Testis (tissue), 3 donors: Measurements from ENCODE around the gene CFAP20. TPM values are rescaled to one million over a fixed set of nuclear protein-coding genes. Genes with fewer than 3 reads are reported as not detected.
"Not testable (repeated sequence)": the region's sequence is repeated elsewhere in the genome, so short reads cannot be mapped to it uniquely, and the experiment has no call there.

Experiments
- DNase-seq: peaks from one replicate; pipeline ENCODE4 v3.0.0-alpha.2; 2019
- H3K27ac ChIP-seq, 2 donors: fragments of 200-600 bp; sonication (generic); one replicate each; pipeline ENCODE4 v1.5.1; 2019
- H3K27me3 ChIP-seq: fragments of 200-600 bp; sonication (generic); one replicate; pipeline ENCODE4 v1.5.1; 2019
- H3K36me3 ChIP-seq: fragments of 200-600 bp; sonication (generic); one replicate; pipeline ENCODE4 v1.5.1; 2017; ENCODE audit warnings: low read depth; ENCODE audit errors: missing control alignments
- H3K4me1 ChIP-seq: fragments of 200-600 bp; sonication (generic); one replicate; pipeline ENCODE4 v1.5.1; 2019
- H3K4me3 ChIP-seq, 2 donors: fragments of 200-600 bp; sonication (generic); one replicate each; pipeline ENCODE4 v1.5.1; 2017 to 2019
- H3K9me3 ChIP-seq: fragments of 200-600 bp; sonication (generic); one replicate; pipeline ENCODE4 v1.5.1; 2017
- CTCF ChIP-seq, 3 experiments: fragments of 450-650 bp in 2 of 3; fragments of 200-600 bp in 1 of 3; sonication (generic) in 1 of 3; IDR thresholded peaks; one replicate each; pipeline ENCODE4 v1.5.1; 2016 to 2019; ENCODE audit warnings: antibody characterized with exemption in 3 of 3, mild to moderate bottlenecking in 2 of 3, moderate library complexity in 1 of 3
- POLR2A ChIP-seq: fragments of 450-650 bp; IDR thresholded peaks from one replicate; pipeline ENCODE4 v1.6.1; 2017; ENCODE audit warnings: antibody characterized with exemption, mild to moderate bottlenecking, moderate library complexity
- WGBS, 2 donors: methylation state at CpG; one replicate each; pipeline ENCODE4 v1.1.5; 2018; 5-methylcytosine and 5-hydroxymethylcytosine counted together
- intact Hi-C: fragments of 100-400 bp; cut with DNase I; formaldehyde crosslinking; loops from one replicate; pipeline ENCODE4 v1.15.1; 2023; ENCODE audit warnings: low total_unique reads
- polyA plus RNA-seq: library from polyadenylated mRNA; stranded (reverse); fragments of 350-450 nt; fragmentation: Illumina TruSeq; extraction: RNeasy Lipid Tissue Mini Kit (QIAGEN cat#74804); gene quantifications from one replicate; pipeline ENCODE4 v1.2.3, GENCODE V29; 2014; ENCODE audit warnings: low read depth, low replicate concordance; ENCODE audit not compliant: insufficient read depth
- total RNA-seq, 2 donors: library from RNA; depleted of rRNA; stranded (reverse); fragments of >200 nt; gene quantifications; one replicate each; pipeline ENCODE4 v1.2.3, GENCODE V29; 2016

CFAP20 gene
- total and polyA plus RNA-seq, 3 donors from 2014 or later, result 91.5 to 98.6 (median 92.4) TPM

GRCh38 chr16:58099097-58099955, 29.9 kb downstream of the CFAP20 start:
- H3K4me1 ChIP-seq, result no peaks in the 10 kb centered on the region
- H3K9me3 ChIP-seq, result no peaks in the 10 kb centered on the region
- H3K27me3 ChIP-seq, result no peaks in the 10 kb centered on the region
- no peak overlapping the region for H3K4me3 ChIP-seq
- TF ChIP-seq CTCF (IDR thresholded peaks at IDR 0.05) (no peak), POLR2A (no peak)
- DNase-seq, result no peak
- intact Hi-C loops, result no loop called here
- WGBS, 2 donors, result 91 to 94% methylated on average over 12 of the region's 12 CpGs
- H3K27ac ChIP-seq, result no peak overlapping the region
- H3K36me3 ChIP-seq, result no peaks in the 10 kb centered on the region

GRCh38 chr16:58098207-58099096, 30.7 kb downstream of the CFAP20 start:
- 80 to 89% methylated on average over 11 to 12 of the region's 12 CpGs for WGBS, 2 donors

GRCh38 chr16:58096249-58096648, 32.9 kb downstream of the CFAP20 start:
- WGBS, 2 donors, result 66 to 86% methylated on average over 2 of the region's 2 CpGs
- Histone ChIP-seq H3K4me3 (no peak overlapping the region), H3K27me3 (no peaks in the 10 kb centered on the region), H3K9me3 (no peaks in the 10 kb centered on the region), H3K4me1 (no peaks in the 10 kb centered on the region), H3K36me3 (no peaks in the 10 kb centered on the region), H3K27ac (no peak overlapping the region)
- no peak for TF ChIP-seq POLR2A
- TF ChIP-seq CTCF (IDR thresholded peaks at IDR 0.05), result no peak
- intact Hi-C loops, result no loop called here
- DNase-seq, result no peak

More at GRCh38 chr16:58098207-58099096, 30.7 kb downstream of the CFAP20 start:
- H3K36me3 ChIP-seq, result no peaks in the 10 kb centered on the region
- H3K27ac ChIP-seq, result no peak overlapping the region
- H3K9me3 ChIP-seq, result no peaks in the 10 kb centered on the region
- H3K4me1 ChIP-seq, result no peaks in the 10 kb centered on the region
- intact Hi-C loops, result no loop called here
- DNase-seq, result no peak
- TF ChIP-seq POLR2A, result no peak
- no peak for TF ChIP-seq CTCF (IDR thresholded peaks at IDR 0.05)
- no peaks in the 10 kb centered on the region for H3K27me3 ChIP-seq
- H3K4me3 ChIP-seq, result no peak overlapping the region

- 75 to 76% methylated on average over 6 of the region's 6 CpGs for WGBS, 2 donors
- H3K4me3 ChIP-seq, H3K27me3 ChIP-seq, DNase-seq, H3K27ac ChIP-seq, H3K9me3 ChIP-seq, H3K36me3 ChIP-seq, H3K4me1 ChIP-seq, intact Hi-C loops: not testable (repeated sequence)
Observed at GRCh38 chr16:58095575-58095960, 33.6 kb downstream of the CFAP20 start.
